Motor neuron (in vitro differentiated cells): ENCODE measurements around the gene SCIMP. TPM values are rescaled to one million over a fixed set of nuclear protein-coding genes. Genes with fewer than 3 reads are reported as not detected.
"Not testable (repeated sequence)": the region's sequence is repeated elsewhere in the genome, so short reads cannot be mapped to it uniquely, and the experiment has no call there.

Source experiments
- ATAC-seq, 8 experiments: fragments of 200-7000 bp; cut with Tn5 transposase; replicated peaks in 6 of 8; 2 replicates each; pipeline ENCODE4 v1.8.0; 2021; ENCODE audit warnings: mild to moderate bottlenecking in 8 of 8, moderate library complexity in 8 of 8
- H3K27ac ChIP-seq, 2 donors: fragments of 250-450 bp; sonication (Bioruptor Pico); 2 replicates each; pipeline ENCODE4 v1.9.0; 2021; ENCODE audit warnings: antibody characterized with exemption in 2 of 2, mild to moderate bottlenecking in 2 of 2, moderate library complexity in 1 of 2
- H3K4me1 ChIP-seq, 2 donors: fragments of 250-450 bp; sonication (Bioruptor Pico); replicated peaks in 1 of 2; 2 replicates each; pipeline ENCODE4 v1.6.1; 2021; ENCODE audit warnings: antibody characterized with exemption in 2 of 2, mild to moderate bottlenecking in 2 of 2, moderate library complexity in 1 of 2
- H3K4me3 ChIP-seq, 5 donors: fragments of 250-450 bp; sonication (Bioruptor Pico); 2 replicates each; pipeline ENCODE4 v1.9.0; 2021; ENCODE audit warnings: antibody characterized with exemption in 5 of 5, mild to moderate bottlenecking in 5 of 5, moderate library complexity in 4 of 5
- WGBS, 10 experiments: fragments of 450-650 bp; shearing (Covaris generic); methylation state at CpG; one replicate each; pipeline ENCODE4 v1.0.0; 2022; 5-methylcytosine and 5-hydroxymethylcytosine counted together
- in situ Hi-C, 9 experiments: fragments of 400-800 bp; cut with MboI; loops; one replicate each; pipeline ENCODE4 v1.15.0; 2021; ENCODE audit warnings: low sequenced_read_pairs in 9 of 9, low pct_unique_long_range_greater_than_20kb in 2 of 9; ENCODE audit not compliant: unreplicated experiment in 9 of 9
- total RNA-seq, 8 experiments: library from RNA; unstranded; fragments of 300-600 nt; gene quantifications; 2 replicates each; pipeline versions ENCODE4 v1.2.3 to v1.2.4, GENCODE V29; 2022

The SCIMP gene
- total RNA-seq, 8 experiments from 2014 or later = 0.21 to 1.2 (median 0.43) TPM; not detected in 1

GRCh38 chr17:5254903-5255521 is 20.4 kb upstream of the SCIMP start:
- in situ Hi-C loops = loop anchor here in 1 of 9 experiments (25.0 kb wide), 1 partner anchor 107 kb away; no protein-coding TSS in a partner anchor
- Histone ChIP-seq H3K27ac (no peak overlapping the region), H3K4me1 (no peaks in the 10 kb centered on the region), H3K4me3 (no peak overlapping the region)
- ATAC-seq = peak in 4 of 8 experiments; percentile 32 to 49 (median 39)
- WGBS, 10 experiments = 57 to 88% (median 76%) methylated on average over 1 to 5 of the region's 5 CpGs; no CpG with 5 or more reads in 3 of the 10 experiments

- Histone ChIP-seq H3K27ac (no peak overlapping the region), H3K4me1 (no peaks in the 10 kb centered on the region), H3K4me3 (no peak overlapping the region)
- WGBS, 10 experiments = 0 to 100% (median 77%) methylated on average over 1 to 7 of the region's 7 CpGs; no CpG with 5 or more reads in 3 of the 10 experiments
- in situ Hi-C loops = loop anchor here in 1 of 9 experiments (25.0 kb wide), 1 partner anchor 108 kb away; no protein-coding TSS in a partner anchor
- no peak for ATAC-seq
Measured at GRCh38 chr17:5254414-5254813, 19.8 kb upstream of the SCIMP start.

GRCh38 chr17:5249615-5250014 is 15.0 kb upstream of the SCIMP start:
- WGBS, 10 experiments = 0 to 17% (median 0%) methylated on average over 1 to 3 of the region's 4 CpGs; no CpG with 5 or more reads in 7 of the 10 experiments
- in situ Hi-C loops = loop anchor here in 1 of 9 experiments (25.0 kb wide), 1 partner anchor 113 kb away; no protein-coding TSS in a partner anchor
- H3K4me1 ChIP-seq = no peaks in the 10 kb centered on the region
- no peak overlapping the region for H3K27ac ChIP-seq
- no peak overlapping the region for H3K4me3 ChIP-seq
- ATAC-seq = peak; percentile 30 to 93 (median 71)

- Histone ChIP-seq H3K4me3 (no peak overlapping the region), H3K27ac (no peak overlapping the region), H3K4me1 (no peaks in the 10 kb centered on the region)
- WGBS, 10 experiments = 20 to 85% (median 66%) methylated on average over 1 to 6 of the region's 22 CpGs; no CpG with 5 or more reads in 2 of the 10 experiments
- ATAC-seq = no peak
- in situ Hi-C loops = no loop called here
Measured at GRCh38 chr17:5248821-5249479, 14.3 kb upstream of the SCIMP start.

- WGBS, 10 experiments = 68 to 100% (median 91%) methylated on average over 1 to 8 of the region's 8 CpGs
- in situ Hi-C loops = no loop called here
Measured at GRCh38 chr17:5247621-5248020, 13.0 kb upstream of the SCIMP start.

GRCh38 chr17:5241861-5242671 is 7.4 kb upstream of the SCIMP start:
- H3K27ac ChIP-seq = no peak overlapping the region
- no peak overlapping the region for H3K4me3 ChIP-seq
- WGBS, 10 experiments = 38 to 100% (median 80%) methylated on average over 1 to 5 of the region's 10 CpGs; no CpG with 5 or more reads in 1 of the 10 experiments
- no peak for ATAC-seq
- in situ Hi-C loops = no loop called here
- no peaks in the 10 kb centered on the region for H3K4me1 ChIP-seq

More at GRCh38 chr17:5247621-5248020, 13.0 kb upstream of the SCIMP start:
- Histone ChIP-seq H3K4me1 (no peaks in the 10 kb centered on the region), H3K4me3 (no peak overlapping the region), H3K27ac (no peak overlapping the region)
- no peak for ATAC-seq

GRCh38 chr17:5239769-5240168 is 5.1 kb upstream of the SCIMP start:
- in situ Hi-C loops, H3K27ac ChIP-seq, H3K4me1 ChIP-seq, ATAC-seq, H3K4me3 ChIP-seq: not testable (repeated sequence)
- 50 to 100% (median 68%) methylated on average over 1 to 5 of the region's 7 CpGs; no CpG with 5 or more reads in 5 of the 10 experiments for WGBS, 10 experiments

- Histone ChIP-seq H3K27ac (no peak overlapping the region), H3K4me1 (no peaks in the 10 kb centered on the region), H3K4me3 (no peak overlapping the region)
- 0 to 92% (median 35%) methylated on average over 1 to 4 of the region's 4 CpGs; no CpG with 5 or more reads in 2 of the 10 experiments for WGBS, 10 experiments
- in situ Hi-C loops = no loop called here
- no peak for ATAC-seq
Measured at GRCh38 chr17:5238333-5238732, 3.7 kb upstream of the SCIMP start.

- ATAC-seq = peak in 3 of 8 experiments; percentile 87 to 96 (median 94)
- in situ Hi-C loops = no loop called here
- 6 to 50% (median 35%) methylated on average over 1 to 5 of the region's 6 CpGs; no CpG with 5 or more reads in 1 of the 10 experiments for WGBS, 10 experiments
- H3K4me3 ChIP-seq = no peak overlapping the region
- no peak overlapping the region for H3K27ac ChIP-seq
- H3K4me1 ChIP-seq = no peaks in the 10 kb centered on the region
Measured at GRCh38 chr17:5237541-5238016, 2.9 kb upstream of the SCIMP start.

- no peak overlapping the region for H3K4me3 ChIP-seq
- no peak overlapping the region for H3K27ac ChIP-seq
- no peak for ATAC-seq
- in situ Hi-C loops = no loop called here
- WGBS, 10 experiments = 70 to 100% (median 83%) methylated on average over 1 to 3 of the region's 3 CpGs; no CpG with 5 or more reads in 1 of the 10 experiments
- no peaks in the 10 kb centered on the region for H3K4me1 ChIP-seq
Measured at GRCh38 chr17:5236938-5237540, 2.4 kb upstream of the SCIMP start.

GRCh38 chr17:5233492-5233891 is 1.2 kb downstream of the SCIMP start:
- in situ Hi-C loops, H3K4me1 ChIP-seq, H3K27ac ChIP-seq, H3K4me3 ChIP-seq, ATAC-seq: not testable (repeated sequence)
- 82 to 100% (median 100%) methylated on average over 1 to 2 of the region's 7 CpGs; no CpG with 5 or more reads in 5 of the 10 experiments for WGBS, 10 experiments
